22Rv1 (cell line): Measurements from ENCODE around the gene SMPX.

Experiments used
- H3K27ac ChIP-seq: fragments of 450-650 bp; 2 replicates; pipeline ENCODE4 v1.5.1; 2017
- ZFX ChIP-seq: fragments of 450-650 bp; IDR thresholded peaks from 2 replicates; pipeline ENCODE4 v1.6.1; 2017; ENCODE audit warnings: antibody characterized with exemption, borderline replicate concordance
- TF ChIP-seq, protein P1 (sequence below): fragments of 450-650 bp; IDR thresholded peaks from 2 replicates; pipeline ENCODE4 v1.5.1; 2017; ENCODE audit warnings: mild to moderate bottlenecking

SMPX gene

DNA sequence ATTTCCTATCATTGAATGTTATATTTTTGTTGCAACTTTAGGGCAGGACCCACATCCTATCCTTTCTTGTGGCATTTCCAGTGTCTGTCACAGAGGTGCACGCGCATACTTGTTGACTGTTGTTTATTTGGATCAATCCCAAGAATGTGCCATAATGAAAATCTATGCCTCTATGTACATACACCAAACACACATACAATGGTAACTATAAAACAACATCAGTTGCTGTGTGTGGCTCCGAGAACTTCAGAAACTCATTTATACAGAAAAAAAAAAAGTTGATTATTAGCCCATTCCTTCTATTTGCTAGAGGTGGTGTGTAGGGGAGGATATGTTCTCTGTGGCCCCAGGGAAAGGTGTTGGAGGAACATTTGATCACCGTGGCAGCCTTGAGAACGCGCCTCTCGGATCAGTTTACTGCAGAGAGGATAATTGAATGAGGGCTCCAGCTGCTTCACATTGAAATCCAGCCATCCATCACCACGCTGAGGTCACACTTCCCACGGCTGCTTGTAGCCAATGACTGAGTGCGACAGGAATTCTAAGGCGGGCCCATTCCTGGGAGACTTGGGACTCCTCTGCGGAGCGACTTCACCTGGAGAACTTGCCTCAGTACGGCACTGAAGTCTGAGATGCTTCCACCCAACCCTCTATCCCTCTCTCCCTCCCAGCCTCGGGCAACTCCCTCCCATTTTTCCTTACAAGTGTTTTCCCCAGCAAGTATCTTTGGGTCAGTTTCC lies 19.5 kb downstream of the SMPX start:
- no peak for TF ChIP-seq ZFX
- TF ChIP-seq, protein P1, sequence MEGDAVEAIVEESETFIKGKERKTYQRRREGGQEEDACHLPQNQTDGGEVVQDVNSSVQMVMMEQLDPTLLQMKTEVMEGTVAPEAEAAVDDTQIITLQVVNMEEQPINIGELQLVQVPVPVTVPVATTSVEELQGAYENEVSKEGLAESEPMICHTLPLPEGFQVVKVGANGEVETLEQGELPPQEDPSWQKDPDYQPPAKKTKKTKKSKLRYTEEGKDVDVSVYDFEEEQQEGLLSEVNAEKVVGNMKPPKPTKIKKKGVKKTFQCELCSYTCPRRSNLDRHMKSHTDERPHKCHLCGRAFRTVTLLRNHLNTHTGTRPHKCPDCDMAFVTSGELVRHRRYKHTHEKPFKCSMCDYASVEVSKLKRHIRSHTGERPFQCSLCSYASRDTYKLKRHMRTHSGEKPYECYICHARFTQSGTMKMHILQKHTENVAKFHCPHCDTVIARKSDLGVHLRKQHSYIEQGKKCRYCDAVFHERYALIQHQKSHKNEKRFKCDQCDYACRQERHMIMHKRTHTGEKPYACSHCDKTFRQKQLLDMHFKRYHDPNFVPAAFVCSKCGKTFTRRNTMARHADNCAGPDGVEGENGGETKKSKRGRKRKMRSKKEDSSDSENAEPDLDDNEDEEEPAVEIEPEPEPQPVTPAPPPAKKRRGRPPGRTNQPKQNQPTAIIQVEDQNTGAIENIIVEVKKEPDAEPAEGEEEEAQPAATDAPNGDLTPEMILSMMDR = no peak
- no peak overlapping the region for H3K27ac ChIP-seq

DNA sequence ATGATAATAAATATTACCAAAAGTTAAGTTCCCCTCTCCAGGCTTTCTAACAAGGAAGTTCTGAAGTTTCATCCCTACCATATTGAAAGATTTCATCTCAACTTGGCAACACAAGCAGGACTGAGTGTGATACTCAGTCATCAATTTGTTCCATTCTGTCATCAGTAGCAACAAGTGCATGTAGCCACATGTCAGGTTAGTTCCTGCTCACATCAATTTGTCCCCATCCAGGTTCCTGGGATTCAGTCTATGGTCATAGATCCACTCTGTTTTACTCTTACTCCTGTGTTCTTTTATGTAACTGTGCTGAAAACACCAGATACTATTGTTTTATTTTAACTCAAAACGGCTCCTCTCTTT lies 22.2 kb downstream of the SMPX start:
- TF ChIP-seq, protein P1 = no peak
- no peak for TF ChIP-seq ZFX
- H3K27ac ChIP-seq = no peak overlapping the region

DNA sequence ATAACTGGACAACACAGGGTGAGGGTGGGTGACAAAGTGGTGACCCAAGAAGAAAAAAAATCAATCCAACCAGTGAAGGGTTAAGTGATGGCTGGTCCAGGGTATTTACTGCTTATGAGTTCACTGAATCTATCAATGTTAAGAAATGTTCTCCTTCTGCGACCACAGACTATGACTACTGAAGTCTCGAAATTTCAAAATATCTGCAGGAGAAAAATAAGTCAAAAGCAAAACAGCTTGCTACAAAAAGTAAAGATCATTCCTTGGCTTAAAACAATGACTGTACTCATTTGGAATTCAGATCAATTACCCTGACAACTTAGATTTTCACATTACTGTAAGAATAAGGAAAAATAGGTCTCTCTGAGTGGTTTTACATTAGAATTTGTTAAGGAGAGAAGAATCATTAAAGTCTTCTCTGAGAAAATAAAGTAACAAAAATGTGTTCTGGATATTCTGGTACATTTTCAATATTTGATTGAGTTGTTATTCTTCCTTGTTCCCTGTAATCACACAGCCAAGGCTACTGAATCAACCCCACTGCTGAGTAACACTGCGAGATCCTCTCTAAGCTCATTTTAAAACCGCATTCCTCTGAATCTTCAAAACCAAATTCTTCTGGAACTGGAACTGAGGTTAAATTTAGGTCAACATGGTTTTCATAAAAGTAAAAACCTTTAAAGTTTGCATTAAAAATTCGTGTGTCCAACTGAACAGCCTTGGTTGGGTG lies 22.7 kb downstream of the SMPX start:
- TF ChIP-seq, protein P1 = no peak
- TF ChIP-seq ZFX = no peak
- no peak overlapping the region for H3K27ac ChIP-seq

DNA sequence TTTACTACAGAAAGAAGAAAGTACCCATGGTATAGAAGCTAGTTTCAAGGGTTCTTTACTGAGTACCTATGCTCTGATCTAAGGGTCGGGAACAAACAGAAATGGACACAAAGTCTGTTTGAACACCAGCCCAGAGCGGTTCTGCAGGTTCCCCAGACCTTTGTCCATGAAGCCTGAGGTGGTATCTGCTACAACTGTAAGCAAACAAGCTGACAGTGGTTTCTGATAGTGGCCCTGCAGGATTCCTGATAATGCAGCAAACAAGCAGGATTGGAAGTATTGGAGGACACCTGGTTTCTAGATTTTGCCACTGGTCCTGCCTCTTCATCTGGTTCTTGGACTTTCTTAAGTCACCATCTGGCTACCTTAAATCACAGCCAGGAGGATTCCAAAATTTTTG lies 23.7 kb downstream of the SMPX start:
- H3K27ac ChIP-seq = no peak overlapping the region
- TF ChIP-seq, protein P1 = no peak
- TF ChIP-seq ZFX = no peak

DNA sequence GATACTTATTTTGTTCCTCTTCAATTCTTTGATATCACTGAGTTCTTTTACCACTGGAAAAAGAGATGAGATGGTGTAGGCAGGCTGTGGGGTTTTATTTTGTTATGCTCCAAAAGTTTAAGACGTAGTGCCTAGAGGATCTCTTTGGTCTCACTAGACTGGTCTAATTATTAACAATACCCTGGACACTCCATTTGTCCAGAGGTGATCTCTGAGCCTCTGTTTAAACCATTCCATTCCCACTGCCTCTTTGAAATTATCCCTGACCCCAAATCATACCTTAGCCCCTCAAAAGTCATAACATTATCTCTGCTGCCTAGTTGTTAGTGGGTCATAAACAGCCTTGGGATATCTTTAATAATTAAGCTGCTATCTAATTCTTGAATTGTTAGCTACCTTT lies 24.2 kb downstream of the SMPX start:
- H3K27ac ChIP-seq = no peak overlapping the region
- TF ChIP-seq, protein P1 = no peak
- TF ChIP-seq ZFX = no peak

DNA sequence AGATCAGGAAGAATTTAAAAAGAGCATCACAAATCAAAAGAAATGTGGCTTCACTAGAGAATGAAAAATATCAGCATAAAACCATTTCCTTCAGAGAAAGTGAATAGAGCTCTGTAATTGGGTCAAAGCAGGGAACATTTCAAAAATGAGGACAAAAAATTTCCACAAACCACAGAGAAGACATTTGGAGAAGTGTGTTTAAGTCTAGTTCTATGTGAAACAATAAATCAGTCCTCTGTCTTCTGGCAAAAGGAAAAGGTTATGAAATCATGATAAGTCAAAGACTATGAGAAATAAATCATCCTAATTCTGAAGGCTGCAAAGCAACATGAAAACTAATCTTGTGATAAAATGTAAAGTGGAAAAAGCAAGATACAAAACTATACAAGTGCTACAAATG lies 27.9 kb downstream of the SMPX start:
- no peak overlapping the region for H3K27ac ChIP-seq
- TF ChIP-seq, protein P1 = no peak
- TF ChIP-seq ZFX = no peak
